GM12875 (cell line): ENCODE data around the gene FNDC8.

Experiments used
- H3K4me3 ChIP-seq: one replicate; pipeline ENCODE4 v1.5.1; 2011; ENCODE audit warnings: low read depth, low read length, control low read depth
- CTCF ChIP-seq: IDR thresholded peaks from 2 replicates; pipeline ENCODE4 v1.5.1; 2011; ENCODE audit warnings: low read depth, mild to moderate bottlenecking, control low read depth, inconsistent platforms, low read length, moderate library complexity, borderline replicate concordance; ENCODE audit not compliant: insufficient read depth

The FNDC8 gene

GRCh38 chr17:35132099-35132498, 10.7 kb downstream of the FNDC8 start:
- H3K4me3 ChIP-seq: no peak overlapping the region
- TF ChIP-seq CTCF: no peak

GRCh38 chr17:35132816-35133550, 11.6 kb downstream of the FNDC8 start:
- H3K4me3 ChIP-seq: no peak overlapping the region
- no peak for TF ChIP-seq CTCF

GRCh38 chr17:35135322-35135721, 13.9 kb downstream of the FNDC8 start:
- H3K4me3 ChIP-seq: no peak overlapping the region
- TF ChIP-seq CTCF: no peak

- H3K4me3 ChIP-seq: no peak overlapping the region
- TF ChIP-seq CTCF: no peak
Measured at GRCh38 chr17:35138218-35138617, 16.8 kb downstream of the FNDC8 start.

GRCh38 chr17:35141681-35142466, 20.5 kb downstream of the FNDC8 start, which contains the start of gene NLE1:
NLE1 (minus strand) TSS chr17:35142303; CDS start chr17:35142275, 28 bp downstream.
- TF ChIP-seq CTCF: peak; percentile 98
- H3K4me3 ChIP-seq: peak within 1 kb of the TSS; percentile 86

- H3K4me3 ChIP-seq: no peak overlapping the region
- no peak for TF ChIP-seq CTCF
Measured at GRCh38 chr17:35142467-35142796, 21.0 kb downstream of the FNDC8 start.

GRCh38 chr17:35144840-35145239, 23.4 kb downstream of the FNDC8 start:
- TF ChIP-seq CTCF: no peak
- H3K4me3 ChIP-seq: no peak overlapping the region
